PC-3 (cell line): Measurements from ENCODE around the gene HSPB8.

ENCODE experiments used
- CTCF ChIP-seq: fragments of 300-600 bp; sonication (generic); conservative IDR thresholded peaks from 2 replicates; pipeline ENCODE4 v1.5.1; 2017; ENCODE audit warnings: antibody characterized with exemption, low read depth, mild to moderate bottlenecking, low read length
- EZH2 ChIP-seq: fragments of 300-600 bp; sonication (generic); IDR thresholded peaks from one replicate; pipeline ENCODE4 v1.6.1; 2017; ENCODE audit warnings: antibody characterized with exemption, mild to moderate bottlenecking, low read length; ENCODE audit not compliant: unreplicated experiment

- no peak for TF ChIP-seq CTCF
- TF ChIP-seq EZH2: no peak
Observed at GRCh38 chr12:119211884-119212283, 33.2 kb downstream of the HSPB8 start.
